ENCODE data around the gene ZDHHC11. TPM values are rescaled to one million over a fixed set of nuclear protein-coding genes. Genes with fewer than 3 reads are reported as not detected.
A peak's percentile ranks its signal among the peaks of the same experiment; 100 is the strongest.
"Not testable (repeated sequence)": the region's sequence is repeated elsewhere in the genome, so short reads cannot be mapped to it uniquely, and the experiment has no call there.

Gene ZDHHC11
- total RNA-seq, 6 donors from 2014 or later = 18.9 to 64.6 (median 27.5) TPM

- peak; percentile 45 to 76 for DNase-seq
Observed at GRCh38 chr5:756171-756570, 94.6 kb downstream of the ZDHHC11 start.

GRCh38 chr5:754143-754632 is 96.6 kb downstream of the ZDHHC11 start:
- H3K27me3 ChIP-seq; H3K27ac ChIP-seq; H3K36me3 ChIP-seq; H3K4me3 ChIP-seq; H3K9me3 ChIP-seq; ATAC-seq (ENCODE audit: low FRiP score in 2 of 2): not testable (repeated sequence)
- DNase-seq = peak in 1 of 2 donors; percentile 15
- 40 to 64% methylated on average over 7 to 16 of the region's 16 CpGs for WGBS, 2 donors
- peaks cover 20 to 27% (median 26%) of the 10 kb centered on the region in 4 donors for H3K4me1 ChIP-seq

More at GRCh38 chr5:756171-756570, 94.6 kb downstream of the ZDHHC11 start:
- H3K9me3 ChIP-seq = no peaks in the 10 kb centered on the region
- no peaks in the 10 kb centered on the region for H3K36me3 ChIP-seq
- H3K4me1 ChIP-seq = peaks cover 29 to 43% (median 32%) of the 10 kb centered on the region in 4 donors
- no peak for TF ChIP-seq CTCF (IDR thresholded peaks at IDR 0.05)
- peak overlapping the region in 1 of 4 donors; percentile 42 for H3K27ac ChIP-seq
- H3K27me3 ChIP-seq = no peaks in the 10 kb centered on the region
- no peak overlapping the region for H3K4me3 ChIP-seq
- WGBS, 2 donors = 84 to 92% methylated on average over 2 to 7 of the region's 10 CpGs
- ATAC-seq (ENCODE audit: low FRiP score in 2 of 2) = no peak

GRCh38 chr5:753567-754142 is 97.1 kb downstream of the ZDHHC11 start:
- H3K27me3 ChIP-seq; H3K27ac ChIP-seq; H3K9me3 ChIP-seq; ATAC-seq (ENCODE audit: low FRiP score in 2 of 2); H3K4me3 ChIP-seq; H3K36me3 ChIP-seq: not testable (repeated sequence)
- H3K4me1 ChIP-seq = peaks cover 16 to 21% (median 21%) of the 10 kb centered on the region in 4 donors
- peak; percentile 17 to 48 for DNase-seq
- WGBS, 2 donors = 88% methylated on average over 17 of the region's 19 CpGs; no CpG with 5 or more reads in 1 of the 2 donors

- H3K36me3 ChIP-seq; H3K27me3 ChIP-seq; ATAC-seq (ENCODE audit: low FRiP score in 2 of 2); H3K4me3 ChIP-seq; H3K9me3 ChIP-seq; H3K27ac ChIP-seq: not testable (repeated sequence)
- peak; percentile 20 to 33 for DNase-seq
- WGBS, 2 donors = 76% methylated on average over 18 of the region's 20 CpGs; no CpG with 5 or more reads in 1 of the 2 donors
- H3K4me1 ChIP-seq = peaks cover 6 to 11% (median 11%) of the 10 kb centered on the region in 4 donors
Observed at GRCh38 chr5:752532-753115, 98.2 kb downstream of the ZDHHC11 start.

- H3K9me3 ChIP-seq; H3K27ac ChIP-seq; H3K27me3 ChIP-seq; H3K4me1 ChIP-seq; ATAC-seq (ENCODE audit: low FRiP score in 2 of 2); H3K4me3 ChIP-seq; H3K36me3 ChIP-seq: not testable (repeated sequence)
- WGBS, 2 donors = 80% methylated on average over 3 of the region's 8 CpGs; no CpG with 5 or more reads in 1 of the 2 donors
- DNase-seq = peak; percentile 17 to 34
Observed at GRCh38 chr5:751992-752391, 98.8 kb downstream of the ZDHHC11 start.

- 80% methylated on average over 13 of the region's 13 CpGs; no CpG with 5 or more reads in 1 of the 2 donors for WGBS, 2 donors
- Histone ChIP-seq H3K4me3 (no peak overlapping the region), H3K4me1 (no peaks in the 10 kb centered on the region), H3K36me3 (no peaks in the 10 kb centered on the region), H3K27me3 (no peaks in the 10 kb centered on the region), H3K9me3 (no peaks in the 10 kb centered on the region), H3K27ac (no peak overlapping the region)
- peak; percentile 20 to 34 for DNase-seq
- no peak for ATAC-seq (ENCODE audit: low FRiP score in 2 of 2)
- no peak for TF ChIP-seq EP300 (IDR thresholded peaks at IDR 0.05)
- TF ChIP-seq CTCF (IDR thresholded peaks at IDR 0.05) = no peak
- TF ChIP-seq POLR2AphosphoS5 (IDR thresholded peaks at IDR 0.05) = no peak
- no peak for TF ChIP-seq POLR2A (IDR thresholded peaks at IDR 0.05)
Observed at GRCh38 chr5:751496-751895, 99.3 kb downstream of the ZDHHC11 start.

GRCh38 chr5:750226-750625 is 100.6 kb downstream of the ZDHHC11 start:
- H3K4me1 ChIP-seq; H3K27ac ChIP-seq; ATAC-seq (ENCODE audit: low FRiP score in 2 of 2); H3K36me3 ChIP-seq; H3K4me3 ChIP-seq; H3K27me3 ChIP-seq; H3K9me3 ChIP-seq: not testable (repeated sequence)
- DNase-seq = peak; percentile 21 to 58
- WGBS, 2 donors = 87 to 100% methylated on average over 3 to 19 of the region's 19 CpGs

Data from upper lobe of left lung (tissue), 6 donors.